Left lung (tissue), 10 donors: ENCODE data around the gene SC5D. TPM values are rescaled to one million over a fixed set of nuclear protein-coding genes. Genes with fewer than 3 reads are reported as not detected.

Source experiments
- ATAC-seq: fragments of 200-7000 bp; cut with Tn5 transposase; one replicate; pipeline ENCODE4 v1.9.1; 2020; ENCODE audit warnings: moderate library complexity
- DNase-seq, 4 donors: peaks; one replicate each; pipeline ENCODE4 v3.0.0-alpha.2; 2013 to 2020
- H3K27ac ChIP-seq, 2 donors: fragments of 200-600 bp; sonication (generic) in 1 of 2; one replicate each; pipeline versions ENCODE4 v1.5.0 to v1.8.0; 2020 to 2021
- H3K27me3 ChIP-seq, 2 donors: fragments of 200-600 bp; sonication (generic) in 1 of 2; one replicate each; pipeline versions ENCODE4 v1.5.0 to v1.8.0; 2020 to 2021
- H3K36me3 ChIP-seq, 2 donors: fragments of 200-600 bp; sonication (generic) in 1 of 2; one replicate each; pipeline versions ENCODE4 v1.5.0 to v1.8.0; 2020 to 2021
- H3K4me1 ChIP-seq, 2 donors: fragments of 200-600 bp; one replicate each; pipeline ENCODE4 v1.8.0; 2021
- H3K4me3 ChIP-seq, 2 donors: fragments of 200-600 bp; sonication (generic) in 1 of 2; one replicate each; pipeline versions ENCODE4 v1.5.0 to v1.8.0; 2020 to 2021; ENCODE audit warnings: mild to moderate bottlenecking in 1 of 2
- H3K9me3 ChIP-seq, 2 donors: fragments of 200-600 bp; sonication (generic) in 1 of 2; one replicate each; pipeline versions ENCODE4 v1.5.0 to v1.8.0; 2020 to 2021
- intact Hi-C, 2 donors: fragments of 100-400 bp; cut with DNase I; formaldehyde crosslinking; loops; one replicate each; pipeline versions ENCODE4 v1.11.2 to v1.14.2; 2022
- polyA plus RNA-seq, 6 donors: library from polyadenylated mRNA; unstranded; fragments of 120-200 nt; gene quantifications; one replicate each; pipeline ENCODE4 v1.2.1, GENCODE V29; 2013; ENCODE audit not compliant: insufficient read length in 6 of 6
- total RNA-seq, 2 donors: library from RNA; stranded (reverse); fragmentation: NEBNext Ultra II Directional; extraction: Animal tissue kit (Norgen Biotek cat#: 25700); gene quantifications; one replicate each; pipeline ENCODE4 v1.2.1, GENCODE V29; 2021
- TF ChIP-seq, protein P1 (sequence below), 2 donors: fragments of 200-600 bp; sonication (generic) in 1 of 2; IDR thresholded peaks; one replicate each; pipeline versions ENCODE4 v1.5.0 to v1.8.0; 2021; ENCODE audit warnings: antibody characterized with exemption in 2 of 2
- donor health status: DM: no; HTN: yes; CAD: no.
- donor health status: DM: no; HTN: no; CAD: no.

SC5D gene
- total and polyA plus RNA-seq, 8 donors: 41.8 to 79.1 (median 46.9) TPM

- Histone ChIP-seq H3K9me3 (no peaks in the 10 kb centered on the region), H3K4me1 (no peaks in the 10 kb centered on the region), H3K27ac (no peak overlapping the region), H3K36me3 (no peaks in the 10 kb centered on the region), H3K27me3 (no peaks in the 10 kb centered on the region), H3K4me3 (no peak overlapping the region)
- TF ChIP-seq, protein P1, sequence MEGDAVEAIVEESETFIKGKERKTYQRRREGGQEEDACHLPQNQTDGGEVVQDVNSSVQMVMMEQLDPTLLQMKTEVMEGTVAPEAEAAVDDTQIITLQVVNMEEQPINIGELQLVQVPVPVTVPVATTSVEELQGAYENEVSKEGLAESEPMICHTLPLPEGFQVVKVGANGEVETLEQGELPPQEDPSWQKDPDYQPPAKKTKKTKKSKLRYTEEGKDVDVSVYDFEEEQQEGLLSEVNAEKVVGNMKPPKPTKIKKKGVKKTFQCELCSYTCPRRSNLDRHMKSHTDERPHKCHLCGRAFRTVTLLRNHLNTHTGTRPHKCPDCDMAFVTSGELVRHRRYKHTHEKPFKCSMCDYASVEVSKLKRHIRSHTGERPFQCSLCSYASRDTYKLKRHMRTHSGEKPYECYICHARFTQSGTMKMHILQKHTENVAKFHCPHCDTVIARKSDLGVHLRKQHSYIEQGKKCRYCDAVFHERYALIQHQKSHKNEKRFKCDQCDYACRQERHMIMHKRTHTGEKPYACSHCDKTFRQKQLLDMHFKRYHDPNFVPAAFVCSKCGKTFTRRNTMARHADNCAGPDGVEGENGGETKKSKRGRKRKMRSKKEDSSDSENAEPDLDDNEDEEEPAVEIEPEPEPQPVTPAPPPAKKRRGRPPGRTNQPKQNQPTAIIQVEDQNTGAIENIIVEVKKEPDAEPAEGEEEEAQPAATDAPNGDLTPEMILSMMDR (IDR thresholded peaks at IDR 0.05): no peak
- DNase-seq (no peak), ATAC-seq (no peak)
- intact Hi-C loops: no loop called here
Measured at GRCh38 chr11:121254756-121255155, 37.8 kb upstream of the SC5D start.

DNA sequence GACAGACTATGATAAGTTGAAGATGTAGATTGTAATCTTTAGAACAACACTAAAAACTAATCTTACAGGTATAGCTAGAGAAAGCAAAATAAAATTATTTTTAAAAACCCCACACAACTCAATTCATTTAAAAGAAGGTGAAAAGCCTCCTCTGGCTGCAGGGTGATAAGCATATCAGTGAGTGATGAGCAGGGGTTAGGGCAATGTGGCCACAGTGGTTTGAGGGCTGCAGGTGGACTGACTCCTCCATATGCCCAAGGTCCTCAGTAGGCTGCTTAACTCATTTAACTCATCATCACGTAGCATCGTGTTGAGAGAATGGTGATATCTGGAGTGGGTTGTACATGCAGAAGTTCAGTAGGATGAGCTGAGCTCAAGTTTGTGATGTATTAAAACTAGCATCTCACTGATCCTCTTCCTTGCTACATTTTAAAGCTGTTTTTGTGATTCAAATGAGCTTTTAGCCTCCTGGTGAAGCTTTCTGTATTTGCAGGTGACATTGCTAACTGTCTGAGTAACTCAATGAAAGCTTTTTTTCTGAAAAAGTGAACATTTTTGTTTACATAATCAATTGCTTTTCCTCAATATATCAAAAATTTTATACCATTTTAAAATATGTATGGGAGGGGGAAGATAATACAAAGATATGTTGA is 37.0 kb upstream of the SC5D start:
- TF ChIP-seq, protein P1 (IDR thresholded peaks at IDR 0.05): no peak
- no peak overlapping the region for H3K27ac ChIP-seq
- H3K36me3 ChIP-seq: no peaks in the 10 kb centered on the region
- no peak overlapping the region for H3K4me3 ChIP-seq
- no peaks in the 10 kb centered on the region for H3K9me3 ChIP-seq
- ATAC-seq (no peak), DNase-seq (no peak)
- no peaks in the 10 kb centered on the region for H3K4me1 ChIP-seq
- intact Hi-C loops: no loop called here
- H3K27me3 ChIP-seq: no peaks in the 10 kb centered on the region

DNA sequence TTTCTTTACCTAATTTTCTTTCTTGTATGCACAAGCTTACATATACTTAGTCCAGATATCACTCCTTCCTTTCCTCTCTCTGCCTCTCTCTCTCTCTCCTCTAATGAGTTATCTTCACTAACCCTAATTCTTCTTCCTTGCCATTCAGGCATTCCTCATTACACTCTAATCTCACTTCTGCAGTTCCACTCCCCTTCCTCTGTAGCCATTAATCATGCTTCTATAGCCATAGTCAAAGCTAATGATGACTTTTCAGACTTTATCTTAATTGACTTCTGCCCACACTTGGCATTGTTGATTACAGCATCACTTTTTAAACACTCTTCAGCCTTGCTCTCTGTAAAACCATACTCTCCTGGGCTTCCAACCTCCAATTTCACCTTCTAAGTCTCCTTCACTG is 35.3 kb upstream of the SC5D start:
- H3K4me1 ChIP-seq: no peaks in the 10 kb centered on the region
- no peak overlapping the region for H3K27ac ChIP-seq
- no peak for DNase-seq
- H3K27me3 ChIP-seq: no peaks in the 10 kb centered on the region
- H3K36me3 ChIP-seq: no peaks in the 10 kb centered on the region
- TF ChIP-seq, protein P1 (IDR thresholded peaks at IDR 0.05): no peak
- no peak for ATAC-seq
- no peaks in the 10 kb centered on the region for H3K9me3 ChIP-seq
- intact Hi-C loops: no loop called here
- no peak overlapping the region for H3K4me3 ChIP-seq

DNA sequence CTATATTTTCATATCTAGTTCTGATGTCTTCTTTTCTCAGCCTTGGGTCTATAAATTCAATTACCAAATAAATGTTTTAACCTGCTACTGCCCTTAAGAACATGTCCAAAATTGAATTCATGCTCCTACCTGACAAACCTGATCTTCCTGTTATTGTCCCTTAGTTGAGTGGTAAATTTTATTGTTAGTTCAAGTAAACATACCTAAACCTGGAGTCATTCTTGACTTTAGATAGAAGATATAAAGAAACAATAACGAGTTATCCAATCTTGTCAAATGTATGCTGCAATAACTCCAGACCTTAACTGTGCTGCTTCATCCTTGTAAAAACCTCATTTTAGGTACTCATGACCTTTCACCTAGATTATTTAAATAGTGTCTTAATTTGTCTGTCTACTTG is 34.6 kb upstream of the SC5D start:
- DNase-seq: no peak
- no peaks in the 10 kb centered on the region for H3K27me3 ChIP-seq
- intact Hi-C loops: no loop called here
- H3K9me3 ChIP-seq: peaks cover 0 to 4% of the 10 kb centered on the region in 2 donors
- no peak for ATAC-seq
- H3K27ac ChIP-seq: no peak overlapping the region
- TF ChIP-seq, protein P1 (IDR thresholded peaks at IDR 0.05): no peak
- H3K4me1 ChIP-seq: no peaks in the 10 kb centered on the region
- no peaks in the 10 kb centered on the region for H3K36me3 ChIP-seq
- H3K4me3 ChIP-seq: no peak overlapping the region

DNA sequence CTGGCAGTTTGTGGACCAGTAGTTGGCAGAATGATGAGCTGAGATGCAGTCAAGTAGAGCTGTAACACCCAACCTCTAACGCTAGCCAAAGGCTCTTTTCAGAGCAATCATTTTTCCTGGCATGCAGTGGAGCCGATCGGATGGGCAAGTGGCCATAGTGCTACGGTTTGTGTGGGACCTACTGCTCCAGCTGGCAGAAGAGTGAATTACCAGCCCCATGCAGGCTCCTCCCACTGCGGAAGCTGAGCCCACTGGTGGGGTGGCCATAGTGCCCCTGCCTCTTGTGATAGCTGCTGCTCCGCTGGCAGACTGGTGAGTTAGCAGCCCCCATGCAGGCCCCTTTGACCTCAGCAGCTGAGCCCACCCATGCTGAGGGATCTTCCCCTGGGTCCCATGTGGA is 27.0 kb upstream of the SC5D start:
- Histone ChIP-seq H3K9me3 (peaks cover 0 to 6% of the 10 kb centered on the region in 2 donors), H3K4me3 (no peak overlapping the region), H3K36me3 (no peaks in the 10 kb centered on the region), H3K27ac (no peak overlapping the region), H3K27me3 (peaks cover 5 to 52% of the 10 kb centered on the region in 2 donors), H3K4me1 (no peaks in the 10 kb centered on the region)
- ATAC-seq (no peak), DNase-seq (no peak)
- TF ChIP-seq, protein P1 (IDR thresholded peaks at IDR 0.05): no peak
- intact Hi-C loops: no loop called here
